RWPE1 (cell line): ENCODE measurements around the gene TTLL12.

Experiments
- CTCF ChIA-PET: fragments of 350-600 bp; sonication (Branson Sonifier 250); formaldehyde crosslinking; extraction: SDS; loops from one replicate; lab custom pipeline; 2021; lab: Yijun Ruan, JAX
- POLR2A ChIA-PET: fragments of 400-600 bp; formaldehyde crosslinking; extraction: SDS; loops from one replicate; lab custom pipeline; 2020; ENCODE audit warnings: antibody characterized with exemption; ENCODE audit not compliant: low non-redundant PET; lab: Yijun Ruan, JAX
- DNase-seq: peaks from one replicate; pipeline ENCODE4 v3.0.0; 2012; ENCODE audit warnings: low spot score
- H3K27ac ChIP-seq: fragments of 450-650 bp; 2 replicates; pipeline ENCODE4 v1.5.1; 2017
- TF ChIP-seq, protein P1 (sequence below): fragments of 450-650 bp; conservative IDR thresholded peaks from 2 replicates; pipeline ENCODE4 v1.5.1; 2017; ENCODE audit warnings: low read depth, mild to moderate bottlenecking

TTLL12 gene

DNA sequence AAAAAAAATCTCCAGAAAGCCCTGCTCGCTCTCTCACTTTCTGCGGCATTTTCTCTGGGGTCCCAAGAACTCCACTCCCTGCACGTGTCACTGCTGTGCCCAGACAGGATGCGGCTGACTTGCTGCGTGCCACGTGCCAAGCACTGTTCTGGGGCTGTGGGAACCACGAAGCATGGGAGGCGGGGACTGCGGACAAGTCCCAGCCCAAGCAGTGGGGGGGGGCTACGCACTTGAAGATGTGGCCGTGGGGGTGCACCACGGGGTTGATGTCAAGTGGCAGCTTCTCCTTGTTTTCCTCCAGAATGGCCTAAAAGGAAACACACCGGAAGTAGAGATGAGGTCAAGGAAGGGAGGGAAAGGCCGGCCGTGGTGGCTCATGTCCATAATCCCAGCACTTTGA is 10.8 kb downstream of the TTLL12 start:
- CTCF ChIA-PET, result no interaction called here
- TF ChIP-seq, protein P1, sequence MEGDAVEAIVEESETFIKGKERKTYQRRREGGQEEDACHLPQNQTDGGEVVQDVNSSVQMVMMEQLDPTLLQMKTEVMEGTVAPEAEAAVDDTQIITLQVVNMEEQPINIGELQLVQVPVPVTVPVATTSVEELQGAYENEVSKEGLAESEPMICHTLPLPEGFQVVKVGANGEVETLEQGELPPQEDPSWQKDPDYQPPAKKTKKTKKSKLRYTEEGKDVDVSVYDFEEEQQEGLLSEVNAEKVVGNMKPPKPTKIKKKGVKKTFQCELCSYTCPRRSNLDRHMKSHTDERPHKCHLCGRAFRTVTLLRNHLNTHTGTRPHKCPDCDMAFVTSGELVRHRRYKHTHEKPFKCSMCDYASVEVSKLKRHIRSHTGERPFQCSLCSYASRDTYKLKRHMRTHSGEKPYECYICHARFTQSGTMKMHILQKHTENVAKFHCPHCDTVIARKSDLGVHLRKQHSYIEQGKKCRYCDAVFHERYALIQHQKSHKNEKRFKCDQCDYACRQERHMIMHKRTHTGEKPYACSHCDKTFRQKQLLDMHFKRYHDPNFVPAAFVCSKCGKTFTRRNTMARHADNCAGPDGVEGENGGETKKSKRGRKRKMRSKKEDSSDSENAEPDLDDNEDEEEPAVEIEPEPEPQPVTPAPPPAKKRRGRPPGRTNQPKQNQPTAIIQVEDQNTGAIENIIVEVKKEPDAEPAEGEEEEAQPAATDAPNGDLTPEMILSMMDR, result no peak
- DNase-seq, result no peak
- POLR2A ChIA-PET, result no interaction called here
- H3K27ac ChIP-seq, result peak overlapping the region; percentile 62

DNA sequence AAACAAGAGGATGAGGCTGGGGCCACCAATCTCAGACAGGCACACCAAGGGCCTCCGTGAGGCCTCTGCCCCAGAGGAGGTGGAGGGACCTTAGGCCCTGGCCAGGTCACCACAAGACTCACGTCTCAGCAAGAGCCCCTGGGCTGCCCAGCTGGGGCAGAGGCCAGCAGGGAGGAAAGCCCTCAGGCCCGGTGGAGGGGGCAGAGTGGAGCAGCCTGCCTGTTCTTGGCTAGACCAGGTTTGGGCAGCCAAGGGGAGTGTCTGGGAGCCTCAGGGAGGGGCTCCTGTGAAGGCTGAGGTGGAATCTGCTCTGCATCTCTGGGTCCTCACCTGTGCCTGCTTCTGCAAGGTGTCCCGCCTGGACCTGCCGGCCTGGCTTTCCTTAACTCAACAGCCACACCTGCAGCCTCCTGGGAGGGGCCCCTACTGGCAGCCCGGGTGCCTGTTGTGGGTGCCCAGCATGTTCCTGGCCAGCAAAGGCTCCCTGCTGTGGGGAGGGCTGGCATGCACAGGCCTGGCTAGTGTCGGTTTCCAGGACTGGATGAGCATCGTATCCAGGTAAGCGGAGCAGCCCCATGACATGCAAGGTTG is 11.9 kb downstream of the TTLL12 start:
- POLR2A ChIA-PET, result no interaction called here
- DNase-seq, result no peak
- CTCF ChIA-PET, result no interaction called here
- peak overlapping the region; percentile 62 for H3K27ac ChIP-seq
- TF ChIP-seq, protein P1, result no peak

DNA sequence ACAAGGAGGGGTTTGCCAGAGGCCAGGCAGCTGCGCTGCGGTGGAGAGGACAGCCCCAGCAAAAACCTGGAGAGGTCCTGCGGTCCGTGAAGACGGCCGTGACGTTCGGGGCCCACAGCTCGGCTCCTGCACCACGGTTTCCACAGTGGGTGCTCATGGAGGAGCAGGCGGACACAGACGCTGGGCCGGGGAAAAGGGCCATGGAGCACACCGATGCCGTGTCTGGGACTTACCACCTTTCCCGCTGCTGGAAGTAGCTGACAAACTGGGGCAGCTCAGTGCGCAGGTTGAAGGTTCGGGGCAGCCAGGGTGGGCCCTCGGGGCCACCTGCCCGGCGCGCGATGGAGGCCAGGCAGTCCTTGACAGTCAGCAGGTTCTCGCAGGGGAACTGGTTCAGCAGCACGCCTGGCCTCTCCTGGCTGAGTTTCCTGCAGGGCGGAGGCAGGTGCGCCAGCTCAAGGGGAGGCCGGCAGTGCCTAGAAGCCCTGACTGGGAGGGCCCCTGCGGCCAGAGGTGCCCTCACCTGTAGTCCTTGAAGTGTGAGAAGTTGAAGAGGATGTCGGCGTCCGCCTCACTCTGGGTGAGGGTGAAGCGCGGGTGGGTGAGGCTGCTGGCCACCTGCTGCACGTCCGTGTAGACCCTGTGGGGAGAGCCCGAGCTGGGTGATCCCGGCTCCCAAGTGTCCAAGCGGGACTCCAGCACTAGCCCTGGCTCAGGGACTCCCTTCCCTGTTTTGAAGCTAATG is 12.8 kb downstream of the TTLL12 start:
- H3K27ac ChIP-seq, result peak overlapping the region; percentile 62
- TF ChIP-seq, protein P1, result no peak
- ChIA-PET POLR2A (no interaction called here), CTCF (no interaction called here)
- no peak for DNase-seq

DNA sequence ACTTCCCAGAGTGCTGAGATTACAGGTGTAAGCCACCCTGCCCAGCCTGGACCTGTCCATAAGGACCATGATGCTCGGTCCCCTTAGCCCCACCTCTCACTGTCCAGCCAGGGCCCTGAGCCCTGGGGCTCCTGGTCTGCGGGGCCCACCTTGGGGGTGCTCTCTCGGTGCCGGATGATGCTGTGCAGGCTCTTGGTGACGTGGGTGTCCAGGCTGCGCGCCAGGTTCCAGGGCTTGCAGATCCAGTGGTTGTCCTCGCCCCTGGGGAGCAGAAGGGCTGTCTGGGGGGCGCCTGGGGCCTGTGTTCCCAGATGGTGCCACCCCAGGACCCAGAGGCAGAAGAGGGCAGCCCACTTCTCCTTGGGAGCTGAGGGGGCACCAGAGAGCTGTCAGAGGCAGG is 13.4 kb downstream of the TTLL12 start:
- CTCF ChIA-PET, result interaction anchor here (0.6 kb wide), 1 partner anchor 115 kb away, joined by 3 read pairs; no protein-coding TSS in a partner anchor
- peak overlapping the region; percentile 62; the same call in 1 of the 2 replicates for H3K27ac ChIP-seq
- POLR2A ChIA-PET, result no interaction called here
- TF ChIP-seq, protein P1, result no peak
- DNase-seq, result no peak

DNA sequence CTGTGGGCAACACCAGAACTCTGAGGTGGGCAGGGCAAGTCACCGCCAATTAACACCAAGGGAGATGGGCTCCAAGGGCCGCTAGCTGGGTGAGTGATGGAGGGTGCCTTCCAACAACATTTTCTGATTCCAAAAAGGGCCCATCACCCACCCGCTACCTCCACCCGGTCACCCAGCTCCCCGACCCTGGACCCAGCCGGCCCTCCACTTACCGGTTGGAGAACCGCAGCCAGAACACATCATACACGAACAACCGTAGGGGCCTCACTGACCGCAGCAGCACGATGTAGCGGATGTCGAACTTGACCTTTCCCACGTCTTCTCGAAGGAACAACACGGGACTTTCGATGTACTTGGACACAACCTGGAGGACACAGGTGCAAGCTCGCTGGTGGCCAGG is 14.7 kb downstream of the TTLL12 start:
- POLR2A ChIA-PET, result no interaction called here
- TF ChIP-seq, protein P1, result no peak
- CTCF ChIA-PET, result interaction anchor here (0.6 kb wide), 1 partner anchor 37 kb away, joined by 4 read pairs; no protein-coding TSS in a partner anchor
- peak overlapping the region; percentile 56; the same call in 1 of the 2 replicates for H3K27ac ChIP-seq
- no peak for DNase-seq

DNA sequence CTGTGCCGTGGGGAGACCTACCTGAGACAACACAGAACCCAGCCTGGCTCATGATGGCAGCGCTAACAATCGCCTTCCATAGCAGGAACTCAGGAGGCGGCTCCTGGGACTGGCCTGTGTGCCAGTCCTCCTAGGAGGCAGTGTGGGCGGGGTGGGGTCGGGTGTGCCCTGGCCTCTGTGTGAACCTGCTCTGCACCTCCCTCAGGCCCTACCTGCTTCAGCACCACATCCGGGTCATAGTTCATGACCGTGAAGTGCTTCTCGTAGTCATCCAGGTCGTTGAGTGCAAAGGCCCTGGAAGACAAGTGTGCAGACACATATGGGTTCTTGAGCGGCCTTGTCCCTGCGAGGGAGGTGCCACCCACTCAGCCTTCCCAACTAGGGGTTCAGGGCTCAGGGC is 15.3 kb downstream of the TTLL12 start:
- ChIA-PET CTCF (no interaction called here), POLR2A (no interaction called here)
- TF ChIP-seq, protein P1, result no peak
- H3K27ac ChIP-seq, result peak overlapping the region; percentile 56
- no peak for DNase-seq
